A673 (cell line): ENCODE data around the gene SIRPB2.

ENCODE experiments used
- EZH2 ChIP-seq: fragments of 200-600 bp; sonication (generic); IDR thresholded peaks from 2 replicates; pipeline ENCODE4 v1.6.1; 2017; ENCODE audit warnings: borderline replicate concordance, low read depth, mild to moderate bottlenecking, mixed read lengths, antibody characterized with exemption, low read length; ENCODE audit not compliant: poor library complexity, severe bottlenecking
- TF ChIP-seq, protein P1 (sequence below): fragments of 300-800, 200-600 bp; sonication (generic); conservative IDR thresholded peaks from 2 replicates; pipeline ENCODE4 v1.5.1; 2017; ENCODE audit warnings: low read depth, mild to moderate bottlenecking, antibody characterized with exemption, low read length, moderate library complexity, mixed read lengths

DNA sequence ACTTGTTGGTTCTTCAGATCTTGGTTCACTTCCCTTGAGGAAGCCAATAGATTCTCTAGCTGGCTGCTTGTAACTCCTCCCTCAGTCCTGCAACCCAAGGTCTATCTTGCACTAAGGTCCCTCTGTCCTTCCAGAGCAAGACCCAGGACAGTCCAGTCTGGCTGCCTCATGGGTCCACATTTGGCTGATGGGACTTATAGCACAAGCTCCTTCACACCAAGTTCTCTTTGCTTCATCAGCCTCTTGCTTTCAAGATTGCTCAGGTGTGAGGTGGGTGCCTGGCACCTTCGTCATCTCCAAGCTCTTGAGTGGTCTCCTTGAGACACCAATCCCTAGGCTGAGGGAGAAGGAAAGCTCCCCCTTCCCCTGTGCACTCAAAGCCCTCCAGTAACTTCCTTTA, 52.9 kb downstream of the SIRPB2 start:
- TF ChIP-seq, protein P1, sequence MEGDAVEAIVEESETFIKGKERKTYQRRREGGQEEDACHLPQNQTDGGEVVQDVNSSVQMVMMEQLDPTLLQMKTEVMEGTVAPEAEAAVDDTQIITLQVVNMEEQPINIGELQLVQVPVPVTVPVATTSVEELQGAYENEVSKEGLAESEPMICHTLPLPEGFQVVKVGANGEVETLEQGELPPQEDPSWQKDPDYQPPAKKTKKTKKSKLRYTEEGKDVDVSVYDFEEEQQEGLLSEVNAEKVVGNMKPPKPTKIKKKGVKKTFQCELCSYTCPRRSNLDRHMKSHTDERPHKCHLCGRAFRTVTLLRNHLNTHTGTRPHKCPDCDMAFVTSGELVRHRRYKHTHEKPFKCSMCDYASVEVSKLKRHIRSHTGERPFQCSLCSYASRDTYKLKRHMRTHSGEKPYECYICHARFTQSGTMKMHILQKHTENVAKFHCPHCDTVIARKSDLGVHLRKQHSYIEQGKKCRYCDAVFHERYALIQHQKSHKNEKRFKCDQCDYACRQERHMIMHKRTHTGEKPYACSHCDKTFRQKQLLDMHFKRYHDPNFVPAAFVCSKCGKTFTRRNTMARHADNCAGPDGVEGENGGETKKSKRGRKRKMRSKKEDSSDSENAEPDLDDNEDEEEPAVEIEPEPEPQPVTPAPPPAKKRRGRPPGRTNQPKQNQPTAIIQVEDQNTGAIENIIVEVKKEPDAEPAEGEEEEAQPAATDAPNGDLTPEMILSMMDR: no peak
- TF ChIP-seq EZH2: no peak
